IMR-90 (cell line): Measurements from ENCODE around the gene ARID4B. TPM values are rescaled to one million over a fixed set of nuclear protein-coding genes. Genes with fewer than 3 reads are reported as not detected.

ENCODE experiments used
- ATAC-seq: fragments of 200-7000 bp; cut with Tn5 transposase; 2 replicates; pipeline ENCODE4 v1.9.1; 2020; ENCODE audit warnings: low read depth, mild to moderate bottlenecking, moderate library complexity
- BruUV-seq: library from RNA; stranded (reverse); fragments of 400-500 nt; replicated peaks from 2 replicates; lab custom pipeline; 2021; lab: Mats Ljungman, UMichigan
- CTCF ChIA-PET: fragments of 300-600 bp; formaldehyde crosslinking; extraction: SDS; loops from one replicate; lab custom pipeline; 2021; ENCODE audit warnings: antibody characterized with exemption; lab: Yijun Ruan, JAX
- POLR2A ChIA-PET: fragments of 300-600 bp; sonication (Branson Sonifier 250); formaldehyde crosslinking; loops from one replicate; lab custom pipeline; 2022; ENCODE audit warnings: antibody characterized with exemption; ENCODE audit not compliant: unreplicated experiment; lab: Charles Lee
- DNase-seq: peaks from one replicate; pipeline ENCODE4 v3.0.0; 2013
- H2AFZ ChIP-seq: replicated peaks from 2 replicates; pipeline ENCODE3; 2013; ENCODE audit warnings: low read length, mild to moderate bottlenecking; ENCODE audit not compliant: poor library complexity
- H2AK5ac ChIP-seq: 2 replicates; pipeline ENCODE4 v1.6.1; 2013; ENCODE audit warnings: low read depth, low read length, inconsistent platforms
- H2AK9ac ChIP-seq: replicated peaks from 2 replicates; pipeline ENCODE3; 2013; ENCODE audit warnings: mild to moderate bottlenecking, low read depth, low read length, moderate library complexity; ENCODE audit not compliant: poor library complexity
- H2BK120ac ChIP-seq: 2 replicates; pipeline ENCODE4 v1.6.1; 2013; ENCODE audit warnings: low read depth, low read length, inconsistent platforms
- H2BK15ac ChIP-seq: 3 replicates; pipeline ENCODE4 v1.6.1; 2013; ENCODE audit warnings: low read depth, low read length, inconsistent platforms
- H2BK20ac ChIP-seq: 2 replicates; pipeline ENCODE4 v1.6.1; 2013; ENCODE audit warnings: low read depth, mild to moderate bottlenecking, inconsistent platforms, low read length, moderate library complexity
- H2BK5ac ChIP-seq: 2 replicates; pipeline ENCODE4 v1.6.1; 2013; ENCODE audit warnings: mild to moderate bottlenecking, low read depth, low read length, inconsistent platforms; ENCODE audit not compliant: poor library complexity, severe bottlenecking
- H3K14ac ChIP-seq: replicated peaks from 2 replicates; pipeline ENCODE4 v1.6.1; 2013; ENCODE audit warnings: low read depth, low read length, inconsistent platforms
- H3K18ac ChIP-seq: 2 replicates; pipeline ENCODE4 v1.6.1; 2013; ENCODE audit warnings: low read depth, low read length, control low read depth
- H3K23ac ChIP-seq: 2 replicates; pipeline ENCODE4 v1.6.1; 2013; ENCODE audit warnings: low read depth, low read length, inconsistent platforms
- H3K27ac ChIP-seq: 2 replicates; pipeline ENCODE4 v1.5.1; 2013; ENCODE audit warnings: mild to moderate bottlenecking, control low read depth, low read length; ENCODE audit not compliant: insufficient read depth
- H3K27me3 ChIP-seq: 2 replicates; pipeline ENCODE4 v1.6.1; 2013; ENCODE audit warnings: low read length; ENCODE audit not compliant: control insufficient read depth, insufficient read depth
- H3K36me3 ChIP-seq: 2 replicates; pipeline ENCODE4 v1.6.1; 2013; ENCODE audit warnings: low read length, mixed read lengths; ENCODE audit not compliant: control insufficient read depth, insufficient read depth
- H3K4ac ChIP-seq: 2 replicates; pipeline ENCODE4 v1.6.1; 2013; ENCODE audit warnings: low read depth, low read length, inconsistent platforms
- H3K4me1 ChIP-seq: 2 replicates; pipeline ENCODE4 v1.6.1; 2013; ENCODE audit warnings: low read length, mixed read lengths; ENCODE audit not compliant: control insufficient read depth, insufficient read depth
- H3K4me2 ChIP-seq: 2 replicates; pipeline ENCODE4 v1.6.1; 2013; ENCODE audit warnings: low read depth, mild to moderate bottlenecking, control low read depth, low read length, moderate library complexity
- H3K4me3 ChIP-seq: 2 replicates; pipeline ENCODE4 v1.5.1; 2013; ENCODE audit warnings: low read depth, mild to moderate bottlenecking, control low read depth, low read length, moderate library complexity; ENCODE audit not compliant: insufficient read depth
- H3K56ac ChIP-seq: 2 replicates; pipeline ENCODE4 v1.6.1; 2013; ENCODE audit warnings: low read length, inconsistent platforms; ENCODE audit not compliant: insufficient read depth; ENCODE audit errors: extremely low read depth
- H3K79me1 ChIP-seq, 2 experiments: 2 replicates each; pipeline ENCODE4 v1.6.1; 2013; ENCODE audit warnings: low read length in 2 of 2, inconsistent platforms in 1 of 2, low read depth in 1 of 2
- H3K9ac ChIP-seq: 2 replicates; pipeline ENCODE4 v1.6.1; 2013; ENCODE audit warnings: low read depth, low read length, control low read depth
- H3K9me1 ChIP-seq: 2 replicates; pipeline ENCODE4 v1.6.1; 2013; ENCODE audit warnings: low read length, inconsistent platforms; ENCODE audit not compliant: insufficient read depth
- H3K9me3 ChIP-seq: 2 replicates; pipeline ENCODE4 v1.6.1; 2013; ENCODE audit warnings: low read length; ENCODE audit not compliant: control insufficient read depth, insufficient read depth
- H4K20me1 ChIP-seq: 2 replicates; pipeline ENCODE4 v1.6.1; 2013; ENCODE audit warnings: low read length, inconsistent platforms; ENCODE audit not compliant: insufficient read depth
- H4K5ac ChIP-seq: 2 replicates; pipeline ENCODE4 v1.6.1; 2013; ENCODE audit warnings: mild to moderate bottlenecking, low read depth, low read length, control low read depth
- H4K8ac ChIP-seq, 2 experiments: 2 replicates each; pipeline ENCODE4 v1.6.1; 2013; ENCODE audit warnings: low read depth in 2 of 2, low read length in 2 of 2, control low read depth in 1 of 2, inconsistent platforms in 1 of 2
- H4K91ac ChIP-seq: 2 replicates; pipeline ENCODE4 v1.6.1; 2013; ENCODE audit warnings: low read depth, low read length, inconsistent platforms; ENCODE audit not compliant: insufficient read depth
- BHLHE40 ChIP-seq: fragments of 150-350 bp; IDR thresholded peaks from 2 replicates; pipeline ENCODE4 v1.6.1; 2016; ENCODE audit warnings: mild to moderate bottlenecking, low read depth, low read length
- CEBPB ChIP-seq: IDR thresholded peaks from 2 replicates; pipeline ENCODE4 v1.6.1; 2012; ENCODE audit warnings: low read depth, low read length, improper control_type of control experiment
- CHD1 ChIP-seq: IDR thresholded peaks from 2 replicates; pipeline ENCODE4 v1.6.1; 2012; ENCODE audit warnings: low read depth, low read length, improper control_type of control experiment
- CTCF ChIP-seq: conservative IDR thresholded peaks from 2 replicates; pipeline ENCODE4 v1.5.1; 2012; ENCODE audit warnings: mild to moderate bottlenecking, low read depth, low read length, improper control_type of control experiment
- FOS ChIP-seq: fragments of 150-350 bp; IDR thresholded peaks from 2 replicates; pipeline ENCODE4 v1.6.1; 2016; ENCODE audit warnings: low read depth, low read length
- MAFK ChIP-seq: IDR thresholded peaks from 2 replicates; pipeline ENCODE4 v1.6.1; 2012; ENCODE audit warnings: low read depth, low read length, improper control_type of control experiment
- MAZ ChIP-seq: IDR thresholded peaks from 2 replicates; pipeline ENCODE4 v1.6.1; 2012; ENCODE audit warnings: low read depth, mild to moderate bottlenecking, low read length, improper control_type of control experiment, moderate library complexity, borderline replicate concordance
- MXI1 ChIP-seq: IDR thresholded peaks from 2 replicates; pipeline ENCODE4 v1.6.1; 2012; ENCODE audit warnings: low read depth, mild to moderate bottlenecking, low read length, moderate library complexity, borderline replicate concordance
- NFE2L2 ChIP-seq: fragments of 150-350 bp; IDR thresholded peaks from 2 replicates; pipeline ENCODE4 v1.6.1; 2016; ENCODE audit warnings: low read depth, mild to moderate bottlenecking, low read length
- POLR2A ChIP-seq: IDR thresholded peaks from 2 replicates; pipeline ENCODE4 v1.6.1; 2012; ENCODE audit warnings: mild to moderate bottlenecking, low read depth, low read length
- RAD21 ChIP-seq: IDR thresholded peaks from 2 replicates; pipeline ENCODE4 v1.6.1; 2012; ENCODE audit warnings: low read length, improper control_type of control experiment
- RCOR1 ChIP-seq: IDR thresholded peaks from 2 replicates; pipeline ENCODE4 v1.6.1; 2012; ENCODE audit warnings: mild to moderate bottlenecking, low read length, improper control_type of control experiment; ENCODE audit not compliant: insufficient replicate concordance
- RFX5 ChIP-seq: IDR thresholded peaks from 2 replicates; pipeline ENCODE4 v1.8.0; 2012; ENCODE audit warnings: low read depth, mild to moderate bottlenecking, low read length, moderate library complexity
- SMC3 ChIP-seq: fragments of 150-350 bp; IDR thresholded peaks from 2 replicates; pipeline ENCODE4 v1.6.1; 2016; ENCODE audit warnings: low read depth, mild to moderate bottlenecking, antibody characterized with exemption, low read length, moderate library complexity
- USF2 ChIP-seq: fragments of 150-350 bp; IDR thresholded peaks from 2 replicates; pipeline ENCODE4 v1.6.1; 2017; ENCODE audit warnings: mild to moderate bottlenecking, antibody characterized with exemption, low read length, low read depth
- WGBS, 2 experiments: methylation state at CpG; one replicate each; pipeline versions ENCODE4 v1.1.5 to v1.1.7; 2013; ENCODE audit warnings: missing lambda C conversion rate in 2 of 2; ENCODE audit not compliant: insufficient read length in 1 of 2; ENCODE audit errors: extremely low coverage in 2 of 2; 5-methylcytosine and 5-hydroxymethylcytosine counted together
- dilution Hi-C: fragments of 300-500 bp; cut with HindIII; formaldehyde crosslinking; loops from one replicate; pipeline ENCODE4 v1.14.3; 2018; ENCODE audit warnings: low sequenced_read_pairs; ENCODE audit not compliant: unreplicated experiment
- in situ Hi-C: fragments of 300-500 bp; cut with MboI; formaldehyde crosslinking; loops from 3 replicates; pipeline ENCODE4 v1.14.3; 2019; ENCODE audit warnings: low sequenced_read_pairs, inconsistent platforms, mixed read lengths
- intact Hi-C: fragments of 100-400 bp; cut with micrococcal nuclease; formaldehyde crosslinking; loops from 2 replicates; pipeline ENCODE4 v1.10.0; 2022
- polyA plus RNA-seq, 3 experiments: library from polyadenylated mRNA; depleted of rRNA; stranded (reverse); fragments of >200 nt; gene quantifications; 2 replicates each; pipeline ENCODE4 v1.2.3, GENCODE V29; 2012; ENCODE audit warnings: low replicate concordance in 1 of 3
- total RNA-seq: library from RNA; depleted of rRNA; stranded (reverse); fragments of >200 nt; gene quantifications from 2 replicates; pipeline ENCODE4 v1.2.3, GENCODE V29; 2012
- TF ChIP-seq, protein P1 (sequence below): fragments of 150-350 bp; IDR thresholded peaks from 2 replicates; pipeline ENCODE4 v1.6.1; 2016; ENCODE audit warnings: low read depth, mild to moderate bottlenecking, low read length, moderate library complexity, borderline replicate concordance

The ARID4B gene
- total and polyA plus RNA-seq, 2 of the 4 experiments (the other 2 are of a cell fraction), result 8.5 to 16.0 TPM

GRCh38 chr1:235259133-235259778 lies 68.7 kb downstream of the ARID4B start:
- no peak overlapping the region for H4K8ac ChIP-seq
- no peak overlapping the region for H2AK9ac ChIP-seq
- H3K36me3 ChIP-seq, result peaks cover 7% of the 10 kb centered on the region
- H3K23ac ChIP-seq, result peak overlapping the region; percentile 31; the same call in 1 of the 2 replicates
- H2BK20ac ChIP-seq, result no peak overlapping the region
- H4K91ac ChIP-seq, result no peak overlapping the region
- H2BK5ac ChIP-seq, result no peak overlapping the region
- CTCF ChIA-PET, result interaction anchor here (0.7 to 0.9 kb wide), 2 partner anchors 69 to 156 kb away, joined by 3 read pairs; partner anchors contain the start of genes ARID4B and GGPS1
- dilution Hi-C loops, result no loop called here
- no peak overlapping the region for H4K5ac ChIP-seq
- H3K4me3 ChIP-seq, result no peak overlapping the region
- H3K27ac ChIP-seq, result no peak overlapping the region
- H3K79me1 ChIP-seq, result peaks cover 18 to 49% of the 10 kb centered on the region in 2 experiments
- H3K4me1 ChIP-seq, result no peaks in the 10 kb centered on the region; the same call in 1 of the 2 replicates
- H2BK120ac ChIP-seq, result no peak overlapping the region
- TF ChIP-seq RFX5, result no peak
- TF ChIP-seq FOS, result no peak
- no peak for TF ChIP-seq CTCF
- no peak for TF ChIP-seq CHD1
- no peak for TF ChIP-seq NFE2L2
- no peak for TF ChIP-seq SMC3
- TF ChIP-seq, protein P1, sequence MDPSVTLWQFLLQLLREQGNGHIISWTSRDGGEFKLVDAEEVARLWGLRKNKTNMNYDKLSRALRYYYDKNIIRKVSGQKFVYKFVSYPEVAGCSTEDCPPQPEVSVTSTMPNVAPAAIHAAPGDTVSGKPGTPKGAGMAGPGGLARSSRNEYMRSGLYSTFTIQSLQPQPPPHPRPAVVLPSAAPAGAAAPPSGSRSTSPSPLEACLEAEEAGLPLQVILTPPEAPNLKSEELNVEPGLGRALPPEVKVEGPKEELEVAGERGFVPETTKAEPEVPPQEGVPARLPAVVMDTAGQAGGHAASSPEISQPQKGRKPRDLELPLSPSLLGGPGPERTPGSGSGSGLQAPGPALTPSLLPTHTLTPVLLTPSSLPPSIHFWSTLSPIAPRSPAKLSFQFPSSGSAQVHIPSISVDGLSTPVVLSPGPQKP, result no peak
- TF ChIP-seq RCOR1, result no peak
- TF ChIP-seq USF2, result no peak
- no peak for TF ChIP-seq MAZ
- no peak for TF ChIP-seq POLR2A
- TF ChIP-seq BHLHE40, result no peak
- TF ChIP-seq MXI1, result no peak
- TF ChIP-seq CEBPB, result no peak
- no peak for TF ChIP-seq MAFK
- TF ChIP-seq RAD21, result no peak
- H2AFZ ChIP-seq, result no peak overlapping the region
- no peak for ATAC-seq
- in situ Hi-C loops, result no loop called here
- no peaks in the 10 kb centered on the region for H3K27me3 ChIP-seq
- POLR2A ChIA-PET, result no interaction called here
- no peak overlapping the region for H3K18ac ChIP-seq
- no peak overlapping the region for H3K56ac ChIP-seq
- DNase-seq, result no peak
- WGBS, 2 experiments, result no CpG with 5 or more reads among the region's 1 CpG
- no peaks in the 10 kb centered on the region for H3K9me3 ChIP-seq
- H2AK5ac ChIP-seq, result no peak overlapping the region
- H3K14ac ChIP-seq, result no peak overlapping the region
- no TSS peak for BruUV-seq
- peaks cover 42% of the 10 kb centered on the region for H4K20me1 ChIP-seq
- no peak overlapping the region for H3K4me2 ChIP-seq
- intact Hi-C loops, result no loop called here
- peaks cover 8% of the 10 kb centered on the region; the same call in 1 of the 2 replicates for H3K9me1 ChIP-seq
- H3K4ac ChIP-seq, result no peak overlapping the region
- no peak overlapping the region for H2BK15ac ChIP-seq
- H3K9ac ChIP-seq, result no peak overlapping the region
